Fibroblast of skin of right biceps (primary cell): ENCODE data around the gene CCDC57.

Experiments used
- DNase-seq: peaks from one replicate; pipeline ENCODE4 v3.0.0-alpha.2; 2013

CCDC57 gene

GRCh38 chr17:82103553-82104451 is 108.8 kb downstream of the CCDC57 start:
- peak; percentile 16 for DNase-seq

GRCh38 chr17:82101767-82102679 is 110.6 kb downstream of the CCDC57 start:
- DNase-seq, result no peak

DNA sequence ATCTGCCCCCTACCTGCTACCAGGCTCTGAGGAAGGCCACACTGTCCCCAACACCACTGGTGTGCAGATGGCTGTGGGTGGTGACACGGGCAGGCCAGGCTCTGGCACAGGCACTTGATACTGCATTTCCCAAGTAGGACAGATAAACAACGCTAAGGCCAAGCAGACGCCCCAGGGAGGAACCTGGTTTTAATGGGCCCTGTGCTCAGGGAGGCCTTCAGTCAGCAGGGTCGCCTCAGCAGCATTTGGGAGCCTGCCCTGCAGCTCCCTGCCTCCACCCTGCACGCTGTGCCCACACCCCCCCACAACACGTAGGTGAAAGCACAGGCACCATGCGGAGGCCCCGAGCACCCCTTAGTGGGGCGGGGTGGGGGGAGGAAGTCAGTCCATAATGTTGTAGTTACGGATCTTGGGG is 111.3 kb downstream of the CCDC57 start:
- no peak for DNase-seq

GRCh38 chr17:82100502-82101298 is 111.9 kb downstream of the CCDC57 start:
- no peak for DNase-seq

GRCh38 chr17:82098939-82099763 is 113.5 kb downstream of the CCDC57 start:
- no peak for DNase-seq

- peak; percentile 97 for DNase-seq
These were observed 114.3 kb downstream of the CCDC57 start, which contains the start of gene FASN for GRCh38 chr17:82098169-82098938. Gene FASN (minus strand): TSS chr17:82098236. CDS start chr17:82096445, 1,791 bp downstream.

- no peak for DNase-seq
These were observed 114.8 kb downstream of the CCDC57 start for GRCh38 chr17:82097919-82098168.

- DNase-seq, result peak; percentile 41
These were observed 115.3 kb downstream of the CCDC57 start for GRCh38 chr17:82097184-82097918.

DNA sequence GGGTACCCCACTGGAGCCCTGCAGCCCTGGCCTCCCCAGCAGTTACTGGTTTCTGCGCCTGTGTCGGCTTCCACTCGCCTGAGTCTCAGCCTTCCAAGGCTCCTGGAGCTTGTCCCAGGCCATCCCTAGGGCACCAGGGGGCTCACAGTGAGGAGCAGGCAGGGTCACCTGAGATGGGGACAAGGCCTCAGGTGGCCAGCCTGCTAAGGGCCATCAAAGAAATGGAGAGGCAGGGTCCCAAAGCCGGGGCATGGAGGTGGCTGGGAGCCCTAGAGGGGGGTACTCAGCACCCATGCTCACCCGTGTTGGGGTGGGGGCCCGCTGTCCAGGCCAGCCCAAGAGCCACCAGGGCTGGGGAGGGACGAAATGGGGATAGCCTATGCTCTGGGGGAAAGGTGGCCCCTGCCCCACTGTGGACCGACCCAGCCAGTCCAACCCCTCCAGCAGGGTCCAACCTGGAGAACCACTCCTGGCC is 115.9 kb downstream of the CCDC57 start:
- no peak for DNase-seq

- DNase-seq, result no peak
These were observed 116.6 kb downstream of the CCDC57 start for GRCh38 chr17:82095777-82096708.

DNA sequence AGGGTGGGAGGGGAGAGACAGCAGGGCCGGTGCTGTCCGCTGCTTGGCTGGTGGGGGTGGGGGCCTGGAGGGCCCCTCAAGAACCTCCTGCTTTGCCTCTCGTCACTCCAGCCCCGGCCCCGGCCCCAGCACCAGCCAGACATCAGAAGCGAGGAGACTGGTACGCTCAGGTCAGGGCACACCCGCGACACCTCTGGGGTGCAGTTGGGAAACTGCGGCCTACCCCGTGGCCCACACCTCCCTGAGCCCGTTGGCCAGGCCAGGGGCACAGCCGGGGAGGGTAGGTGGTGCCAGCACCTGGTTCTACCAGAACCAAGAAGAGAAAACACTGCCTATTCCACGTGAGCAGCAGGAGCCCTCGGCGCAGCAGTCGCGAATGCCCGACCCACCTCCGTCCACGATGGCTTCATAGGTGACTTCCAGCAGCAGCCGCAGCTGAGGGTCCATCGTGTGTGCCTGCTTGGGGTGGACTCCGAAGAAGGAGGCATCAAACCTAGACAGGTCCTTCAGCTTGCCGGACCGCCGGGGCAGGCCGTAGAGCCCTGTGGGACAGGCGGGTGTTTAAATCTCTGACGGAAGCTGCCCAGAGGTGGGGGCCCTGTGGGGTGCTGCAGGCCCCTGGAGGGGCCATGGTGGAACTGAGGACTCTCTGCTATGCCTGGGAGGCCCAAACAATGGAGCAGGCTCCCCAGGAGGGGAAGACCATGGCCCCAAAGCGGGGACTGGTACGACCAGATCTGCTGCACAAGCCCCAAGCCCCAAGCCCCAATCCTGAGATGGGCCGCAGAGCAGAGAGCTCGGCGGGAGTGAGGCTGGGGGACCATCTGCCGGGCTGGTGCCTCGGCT is 117.5 kb downstream of the CCDC57 start:
- no peak for DNase-seq

GRCh38 chr17:82092995-82093751 is 119.5 kb downstream of the CCDC57 start:
- DNase-seq, result no peak

- no peak for DNase-seq
These were observed 120.0 kb downstream of the CCDC57 start for GRCh38 chr17:82092628-82092994.

GRCh38 chr17:82092094-82092586 is 120.5 kb downstream of the CCDC57 start:
- no peak for DNase-seq

GRCh38 chr17:82091264-82092066 is 121.2 kb downstream of the CCDC57 start:
- DNase-seq, result no peak

GRCh38 chr17:82090549-82091263 is 121.9 kb downstream of the CCDC57 start:
- DNase-seq, result no peak
